HUES48 (cell line): ENCODE measurements around the gene SPDYE5.

Experiments used
- H3K27ac ChIP-seq: one replicate; pipeline ENCODE4 v1.7.0; 2013; ENCODE audit warnings: low read depth, low read length, inconsistent platforms
- H3K27me3 ChIP-seq: 2 replicates; pipeline ENCODE4 v1.6.1; 2013; ENCODE audit warnings: mild to moderate bottlenecking, low read length; ENCODE audit not compliant: control insufficient read depth, insufficient read depth
- H3K36me3 ChIP-seq: 2 replicates; pipeline ENCODE4 v1.6.1; 2013; ENCODE audit warnings: low read length; ENCODE audit not compliant: control insufficient read depth, insufficient read depth
- H3K4me1 ChIP-seq: 2 replicates; pipeline ENCODE4 v1.6.1; 2013; ENCODE audit warnings: mild to moderate bottlenecking, low read length; ENCODE audit not compliant: control insufficient read depth, insufficient read depth
- H3K4me3 ChIP-seq: 2 replicates; pipeline ENCODE4 v1.5.1; 2013; ENCODE audit warnings: mild to moderate bottlenecking, low read depth, low read length
- H3K9ac ChIP-seq: 2 replicates; pipeline ENCODE4 v1.6.1; 2013; ENCODE audit warnings: mild to moderate bottlenecking, low read depth, low read length, moderate library complexity
- H3K9me3 ChIP-seq: 2 replicates; pipeline ENCODE4 v1.6.1; 2013; ENCODE audit warnings: low read length; ENCODE audit not compliant: control insufficient read depth, insufficient read depth

SPDYE5 gene

DNA sequence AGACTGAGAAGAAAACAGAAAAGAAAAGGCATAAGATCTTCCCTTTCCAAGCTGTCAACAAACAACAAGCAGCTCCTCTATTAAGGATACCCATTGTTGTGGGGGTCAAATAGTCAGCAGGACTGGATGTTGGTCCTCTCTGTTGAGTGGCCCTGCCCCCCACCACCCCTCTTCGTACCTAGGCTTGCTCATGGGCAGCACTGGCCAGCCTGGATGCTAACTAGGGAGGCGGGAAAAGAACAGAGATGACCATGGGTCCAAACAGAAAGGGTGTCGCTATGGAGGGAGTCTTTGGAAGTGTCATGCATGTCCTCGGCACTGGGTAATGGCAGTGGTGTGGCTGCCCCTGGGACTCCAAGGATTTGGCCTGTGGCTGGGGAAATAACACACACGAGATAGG is 45.6 kb downstream of the SPDYE5 start:
- Histone ChIP-seq H3K9ac (no peak overlapping the region), H3K36me3 (peaks cover 82% of the 10 kb centered on the region), H3K9me3 (no peaks in the 10 kb centered on the region), H3K27me3 (no peaks in the 10 kb centered on the region), H3K27ac (no peak overlapping the region), H3K4me1 (no peaks in the 10 kb centered on the region), H3K4me3 (no peak overlapping the region)

DNA sequence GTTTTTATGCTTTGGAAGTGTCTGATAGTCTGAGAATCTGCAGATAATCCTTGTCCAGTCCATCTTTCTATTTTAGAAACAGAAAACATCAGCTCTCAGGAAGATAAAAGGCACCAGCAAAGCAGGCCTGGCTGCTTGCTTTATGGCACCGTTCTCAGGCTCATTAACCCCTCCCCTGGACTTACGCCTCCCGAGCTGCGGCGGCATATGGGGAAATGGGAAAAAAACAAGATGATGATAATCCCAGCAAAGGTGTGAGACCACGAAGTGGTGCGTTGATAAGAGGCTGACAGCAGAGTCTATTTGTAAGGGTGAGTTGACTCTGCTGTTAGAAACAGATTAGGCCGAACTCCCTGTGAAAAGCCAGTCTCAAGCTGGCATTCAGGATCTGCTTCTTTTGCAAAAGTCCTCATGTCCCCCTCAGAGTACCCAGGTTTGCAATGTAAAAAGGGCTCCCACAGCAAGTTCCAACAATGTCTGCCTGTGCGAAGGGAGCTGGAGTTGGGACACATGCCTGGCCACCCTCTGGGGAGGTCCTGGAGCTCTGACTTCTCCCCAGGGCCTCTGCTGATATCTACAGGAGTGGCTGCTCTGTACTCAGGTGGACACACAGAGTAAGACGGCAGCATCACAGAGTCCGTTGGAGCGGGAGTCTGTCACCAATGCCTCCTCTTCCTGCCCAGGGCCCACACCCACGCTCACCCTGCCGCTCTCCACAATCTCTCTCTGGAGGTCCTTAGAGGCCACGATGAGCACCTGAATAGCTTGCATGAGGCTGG is 54.3 kb downstream of the SPDYE5 start:
- H3K36me3 ChIP-seq: peaks cover 88% of the 10 kb centered on the region
- H3K4me1 ChIP-seq: no peaks in the 10 kb centered on the region
- H3K9me3 ChIP-seq: no peaks in the 10 kb centered on the region
- H3K4me3 ChIP-seq: no peak overlapping the region
- H3K9ac ChIP-seq: no peak overlapping the region
- no peak overlapping the region for H3K27ac ChIP-seq
- H3K27me3 ChIP-seq: no peaks in the 10 kb centered on the region
